ENCODE measurements around the gene SHQ1. TPM values are rescaled to one million over a fixed set of nuclear protein-coding genes. Genes with fewer than 3 reads are reported as not detected.

Gene SHQ1
- total RNA-seq, 2 donors from 2014 or later, result 10.9 to 25.0 TPM

GRCh38 chr3:72810659-72811434 is 37.4 kb downstream of the SHQ1 start:
- Histone ChIP-seq H3K9me3 (no peaks in the 10 kb centered on the region), H3K36me3 (no peaks in the 10 kb centered on the region), H3K27ac (no peak overlapping the region), H3K4me1 (no peaks in the 10 kb centered on the region), H3K9ac (ENCODE audit: low read depth in 2 of 2, low read length in 2 of 2) (no peak overlapping the region), H3K4me3 (no peak overlapping the region), H3K27me3 (no peaks in the 10 kb centered on the region)
- no peak for TF ChIP-seq CTCF (IDR thresholded peaks at IDR 0.05)
- intact Hi-C loops (cut with DNase I), result no loop called here
- DNase-seq, result no peak

GRCh38 chr3:72810063-72810462 is 38.2 kb downstream of the SHQ1 start:
- no peaks in the 10 kb centered on the region for H3K36me3 ChIP-seq
- H3K27ac ChIP-seq, result no peak overlapping the region
- no peaks in the 10 kb centered on the region for H3K4me1 ChIP-seq
- no peak for DNase-seq
- TF ChIP-seq CTCF (IDR thresholded peaks at IDR 0.05), result no peak
- H3K27me3 ChIP-seq, result no peaks in the 10 kb centered on the region
- intact Hi-C loops (cut with DNase I), result no loop called here
- H3K9me3 ChIP-seq, result no peaks in the 10 kb centered on the region
- no peak overlapping the region for H3K4me3 ChIP-seq
- H3K9ac ChIP-seq (ENCODE audit: low read depth in 2 of 2, low read length in 2 of 2), result no peak overlapping the region

GRCh38 chr3:72804361-72804760 is 43.9 kb downstream of the SHQ1 start:
- H3K36me3 ChIP-seq, result no peaks in the 10 kb centered on the region
- H3K9me3 ChIP-seq, result no peaks in the 10 kb centered on the region
- DNase-seq, result no peak
- H3K4me1 ChIP-seq, result no peaks in the 10 kb centered on the region
- intact Hi-C loops (cut with DNase I), result no loop called here
- no peak overlapping the region for H3K4me3 ChIP-seq
- no peak for TF ChIP-seq CTCF (IDR thresholded peaks at IDR 0.05)
- no peaks in the 10 kb centered on the region for H3K27me3 ChIP-seq
- H3K9ac ChIP-seq (ENCODE audit: low read depth in 2 of 2, low read length in 2 of 2), result no peak overlapping the region
- H3K27ac ChIP-seq, result no peak overlapping the region

- no peak overlapping the region for H3K27ac ChIP-seq
Measured at GRCh38 chr3:72803573-72803972, 44.7 kb downstream of the SHQ1 start.

GRCh38 chr3:72802001-72802400 is 46.2 kb downstream of the SHQ1 start:
- H3K9ac ChIP-seq (ENCODE audit: low read depth in 2 of 2, low read length in 2 of 2), result no peak overlapping the region
- H3K27me3 ChIP-seq, result no peaks in the 10 kb centered on the region
- H3K9me3 ChIP-seq, result no peaks in the 10 kb centered on the region
- intact Hi-C loops (cut with DNase I), result no loop called here
- no peak for TF ChIP-seq CTCF (IDR thresholded peaks at IDR 0.05)
- H3K4me3 ChIP-seq, result no peak overlapping the region
- no peak overlapping the region for H3K27ac ChIP-seq
- H3K36me3 ChIP-seq, result no peaks in the 10 kb centered on the region
- no peaks in the 10 kb centered on the region for H3K4me1 ChIP-seq
- DNase-seq, result no peak

More at GRCh38 chr3:72803573-72803972, 44.7 kb downstream of the SHQ1 start:
- Histone ChIP-seq H3K36me3 (no peaks in the 10 kb centered on the region), H3K27me3 (no peaks in the 10 kb centered on the region), H3K4me1 (no peaks in the 10 kb centered on the region), H3K9ac (ENCODE audit: low read depth in 2 of 2, low read length in 2 of 2) (no peak overlapping the region), H3K4me3 (no peak overlapping the region), H3K9me3 (no peaks in the 10 kb centered on the region)
- intact Hi-C loops (cut with DNase I), result no loop called here
- DNase-seq, result no peak
- TF ChIP-seq CTCF (IDR thresholded peaks at IDR 0.05), result no peak

Data from colonic mucosa (tissue), 4 donors.